NCI-H2227 (cell line): ENCODE data around the gene GAPDHS.

Experiments used
- DNase-seq: peaks from one replicate; lab custom pipeline; 2025; ENCODE audit not compliant: unreplicated experiment; lab: John Stamatoyannopoulos, UW

GAPDHS gene

DNA sequence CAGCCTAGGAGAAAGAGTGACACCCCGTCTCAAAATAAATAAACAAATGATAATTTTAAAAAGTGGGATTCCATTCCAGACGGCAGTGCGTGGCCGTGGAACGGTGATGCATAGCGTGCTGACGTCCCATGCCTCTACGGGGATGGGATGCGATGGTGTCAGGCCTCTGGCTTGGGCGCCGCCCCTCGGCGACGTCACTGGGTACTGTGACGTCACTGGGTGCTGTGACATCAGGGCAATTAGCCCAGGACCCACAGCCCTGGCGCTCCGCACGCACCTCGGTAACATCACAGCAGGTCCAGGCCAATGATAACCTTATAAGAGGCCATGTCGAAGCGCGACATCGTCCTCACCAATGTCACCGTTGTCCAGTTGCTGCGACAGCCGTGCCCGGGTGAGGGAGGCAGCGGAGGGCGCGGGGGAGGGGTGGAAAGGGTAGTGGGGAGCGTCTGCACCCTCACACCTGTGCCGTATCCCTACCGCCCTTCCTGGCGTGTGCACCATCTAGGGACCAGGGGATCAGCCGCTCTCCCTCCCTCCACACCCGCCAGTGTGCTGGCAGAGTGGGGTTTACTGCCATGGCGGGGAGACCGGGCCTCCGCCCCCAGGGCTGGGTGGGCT, at the start of gene GAPDHS:
TSS of gene GAPDHS (plus strand) at position 256 of the 621 bp plus-strand sequence. CDS start at position 328, 72 bp downstream.
- DNase-seq = no peak

GRCh38 chr19:35484252-35485036, 48.8 kb upstream of the GAPDHS start:
- no peak for DNase-seq

- no peak for DNase-seq
These were observed 47.0 kb upstream of the GAPDHS start for GRCh38 chr19:35486268-35486708.

GRCh38 chr19:35487656-35488182, 45.5 kb upstream of the GAPDHS start:
- no peak for DNase-seq

- DNase-seq = no peak
These were observed 44.6 kb upstream of the GAPDHS start for GRCh38 chr19:35488677-35489076.

DNA sequence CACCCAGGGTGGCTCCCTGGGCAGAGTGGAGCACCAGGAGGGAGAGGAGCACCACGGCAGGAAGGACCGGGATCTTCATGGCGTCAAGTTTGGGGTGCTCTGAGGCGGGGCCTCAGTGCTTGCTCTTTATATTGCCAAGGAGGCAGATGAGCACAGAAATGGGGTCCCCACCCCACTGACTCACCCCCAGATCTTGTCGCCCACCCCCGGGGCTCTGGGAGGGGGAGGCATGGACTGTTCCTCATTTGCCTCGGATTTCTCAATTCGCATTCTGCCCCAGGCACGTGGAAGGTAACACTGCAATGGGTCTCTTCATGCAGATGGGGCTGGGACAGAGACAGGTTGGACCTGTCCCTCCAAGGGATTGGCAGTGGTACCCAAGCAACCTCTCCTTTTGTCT, 42.9 kb upstream of the GAPDHS start, which contains the start of gene KRTDAP:
TSS of gene KRTDAP (minus strand) at position 101 of the 400 bp plus-strand sequence. CDS start at position 79, 22 bp downstream.
- no peak for DNase-seq

DNA sequence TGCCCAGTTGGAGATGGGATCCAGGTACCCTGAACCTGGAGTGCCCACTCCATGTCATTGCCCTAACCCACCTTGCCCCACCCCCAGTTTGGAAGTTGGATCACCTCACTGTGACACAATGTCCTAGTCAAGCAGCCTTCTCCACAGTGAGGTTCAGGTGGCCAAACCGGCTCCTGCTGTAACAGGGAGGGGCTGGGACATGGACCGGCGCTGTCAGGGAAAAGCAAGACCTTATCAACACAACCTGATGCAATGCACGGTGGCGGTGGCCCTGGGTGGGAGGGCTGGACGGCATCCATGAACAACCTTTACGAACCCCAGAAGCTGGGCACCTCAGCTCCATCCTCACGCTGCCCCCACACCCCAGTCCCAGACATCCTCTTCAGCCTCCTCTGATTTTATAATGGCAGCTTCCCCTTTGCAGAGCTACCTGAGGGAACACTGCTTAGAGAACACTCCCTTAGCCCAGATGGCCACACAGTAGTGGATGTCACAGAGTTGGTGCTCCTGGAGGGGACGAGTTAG, 41.4 kb upstream of the GAPDHS start:
- DNase-seq = no peak

GRCh38 chr19:35493971-35494370, 39.3 kb upstream of the GAPDHS start:
- no peak for DNase-seq

DNA sequence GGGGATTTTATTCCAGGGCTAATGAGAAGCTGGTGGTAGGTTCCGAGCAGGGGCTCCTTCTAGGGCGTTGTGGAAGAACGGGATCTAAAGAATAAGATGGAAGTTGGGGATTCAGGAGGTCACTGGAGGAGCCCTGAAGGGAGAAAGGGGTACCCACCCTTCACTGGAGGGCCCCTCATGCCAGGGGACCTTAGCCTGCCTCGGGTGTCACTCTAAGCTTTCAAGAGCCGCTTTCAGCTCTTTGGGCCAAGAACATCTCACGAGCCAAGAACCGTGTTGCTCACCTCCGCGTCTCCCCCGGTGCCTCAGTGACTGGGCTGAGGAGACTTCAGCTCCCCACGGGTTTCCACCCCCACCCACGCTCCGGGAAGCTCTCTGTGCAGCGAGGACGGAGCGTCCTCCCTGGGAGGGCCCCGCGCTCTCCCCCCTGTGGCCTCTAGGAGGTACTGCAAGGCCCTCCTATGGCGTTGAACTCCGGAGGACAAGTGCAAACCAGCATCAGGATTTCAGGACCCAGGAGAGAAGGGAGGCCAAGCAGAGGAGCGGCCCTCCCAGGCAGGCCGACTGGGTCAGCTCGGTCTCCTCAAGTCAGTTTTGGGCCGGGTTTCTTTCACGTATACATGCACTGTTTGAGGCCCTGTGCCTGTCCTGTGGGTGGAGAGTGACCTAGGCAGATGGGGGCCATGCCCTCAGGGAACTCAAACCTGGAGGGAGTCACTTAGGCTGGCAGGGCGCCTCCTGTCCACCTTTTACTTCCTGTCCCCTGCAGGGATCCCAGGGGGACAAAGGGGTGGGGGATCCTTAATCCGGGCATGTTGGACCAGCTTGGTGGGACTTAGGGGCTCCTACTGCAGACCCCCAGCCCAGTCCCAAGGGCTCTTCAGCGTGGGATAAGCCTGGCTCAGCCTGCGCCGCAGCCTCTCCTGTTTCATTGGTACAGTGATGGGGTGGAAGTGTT, 37.9 kb upstream of the GAPDHS start:
- DNase-seq = peak; percentile 95

DNA sequence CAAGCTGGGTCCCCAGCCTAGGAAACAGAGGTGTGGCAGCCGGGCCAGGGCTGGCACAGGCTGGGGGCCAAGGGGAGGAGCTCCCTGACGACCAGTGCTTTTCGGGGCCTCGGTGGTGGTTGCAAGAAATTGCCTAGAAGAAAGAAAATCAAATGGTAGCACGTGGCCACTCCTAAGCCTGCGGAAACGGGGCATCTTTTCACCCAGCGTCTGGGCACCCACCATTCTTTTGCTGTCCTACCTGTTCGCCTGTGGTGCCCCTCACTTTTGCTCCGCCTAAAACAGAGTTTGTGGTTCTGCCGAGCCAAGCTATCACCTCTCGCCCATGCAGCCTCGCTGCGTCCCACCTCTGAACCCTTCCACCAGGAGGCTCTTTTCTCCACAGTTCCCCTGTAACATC, 35.9 kb upstream of the GAPDHS start:
- no peak for DNase-seq

DNA sequence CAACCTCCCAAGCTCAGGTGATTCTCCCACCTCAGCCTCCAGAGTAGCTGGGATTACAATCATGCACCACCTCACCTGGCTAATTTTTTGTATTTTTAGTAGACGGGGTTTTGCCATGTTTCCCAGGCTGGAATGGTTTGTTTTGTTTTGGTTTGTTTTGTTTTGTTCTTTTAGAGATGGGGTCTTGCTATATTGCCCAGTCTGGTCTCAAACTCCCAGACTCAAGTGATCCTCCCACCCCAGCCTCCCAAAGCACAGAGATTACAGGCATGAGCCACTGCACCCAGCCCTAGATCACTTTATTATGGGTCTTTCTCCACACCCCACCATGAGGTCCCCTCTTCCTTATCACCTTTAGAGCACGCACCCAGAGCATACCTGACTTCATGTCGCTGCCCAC, 35.0 kb upstream of the GAPDHS start:
- DNase-seq = no peak

DNA sequence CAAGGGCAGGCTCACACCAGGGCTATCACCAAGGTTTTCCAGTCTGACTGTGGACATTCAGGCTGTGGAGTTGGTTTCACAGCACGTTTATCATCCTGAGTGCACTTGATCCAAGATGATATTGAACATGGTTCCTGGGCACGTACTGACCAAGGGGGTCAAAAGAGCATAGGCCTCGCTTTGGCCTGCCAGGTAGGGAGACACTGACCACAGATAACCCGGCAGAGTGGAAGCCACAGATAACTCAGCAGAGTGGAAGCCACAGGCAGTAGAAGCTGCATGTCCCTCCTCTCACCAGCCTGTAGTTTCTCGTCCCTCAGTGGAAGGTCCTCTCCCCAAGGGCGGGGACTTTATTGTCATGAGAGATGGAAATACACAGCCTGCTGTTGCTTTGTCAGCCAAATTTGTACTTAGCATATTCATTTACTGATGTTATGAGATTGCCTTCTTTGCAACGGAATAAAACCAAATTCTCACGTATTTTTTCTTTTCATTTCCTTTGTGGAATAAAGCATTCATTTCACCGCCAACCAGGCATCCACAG, 34.2 kb upstream of the GAPDHS start:
- DNase-seq = no peak

DNA sequence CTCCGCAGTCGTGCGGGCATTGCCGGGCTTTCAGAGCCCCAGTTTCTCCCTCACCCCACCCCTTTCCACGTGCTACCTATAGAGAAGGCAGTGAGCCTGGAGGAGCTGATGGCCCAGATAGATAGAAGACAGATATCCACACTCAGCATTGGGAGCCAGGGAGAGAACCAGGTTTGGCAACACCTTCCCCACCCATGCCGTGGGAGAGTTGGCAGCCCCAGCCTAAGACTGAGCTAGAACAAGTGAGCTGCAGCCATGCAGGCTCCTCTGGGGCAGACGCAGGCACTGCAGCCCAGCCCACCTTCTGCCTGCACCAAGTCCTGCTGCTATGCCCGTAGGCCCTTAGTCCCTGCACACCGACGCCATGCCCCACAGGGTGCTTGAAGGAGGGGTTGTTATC, 32.6 kb upstream of the GAPDHS start:
- no peak for DNase-seq

DNA sequence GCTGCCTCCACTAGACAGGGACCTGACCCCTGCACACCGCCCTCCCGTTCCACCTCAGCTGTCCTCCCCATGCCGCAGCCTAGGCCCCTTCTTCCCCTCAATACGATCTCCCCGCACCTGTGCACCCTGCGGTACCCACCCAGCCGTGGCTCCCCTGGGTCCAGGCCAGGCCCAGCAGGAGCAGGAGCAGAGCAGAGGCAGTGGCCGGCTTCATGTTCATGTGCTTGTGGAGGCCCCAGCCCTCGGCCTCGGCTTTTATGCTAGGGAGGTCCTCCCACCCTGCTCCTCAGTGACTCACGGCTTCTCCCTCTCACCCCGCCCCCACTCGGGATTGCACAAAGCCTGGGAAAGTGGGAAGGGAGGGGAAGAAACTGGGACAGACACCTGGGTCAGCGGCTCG, 31.6 kb upstream of the GAPDHS start:
- DNase-seq = no peak

GRCh38 chr19:35502751-35503150, 30.5 kb upstream of the GAPDHS start:
- DNase-seq = no peak

DNA sequence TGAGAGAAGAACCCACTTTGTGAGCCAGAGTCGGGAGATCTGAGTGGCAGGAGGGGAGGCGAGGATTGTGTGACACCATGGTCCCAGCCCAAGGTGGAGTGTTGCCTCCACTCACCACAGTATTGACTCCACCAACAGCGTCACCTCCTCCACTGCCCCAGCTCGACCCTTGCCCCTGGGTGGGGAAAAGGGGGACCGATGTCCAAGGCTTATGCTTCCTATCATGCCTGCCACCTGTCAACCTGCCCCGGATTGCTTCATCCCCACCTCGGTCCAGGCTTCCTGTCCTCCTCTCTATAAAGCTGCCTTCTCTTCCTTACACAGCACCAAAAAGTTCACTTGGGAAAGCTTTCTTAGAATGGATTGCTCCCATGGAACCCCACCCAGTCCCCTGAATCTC, 27.2 kb upstream of the GAPDHS start:
- no peak for DNase-seq

DNA sequence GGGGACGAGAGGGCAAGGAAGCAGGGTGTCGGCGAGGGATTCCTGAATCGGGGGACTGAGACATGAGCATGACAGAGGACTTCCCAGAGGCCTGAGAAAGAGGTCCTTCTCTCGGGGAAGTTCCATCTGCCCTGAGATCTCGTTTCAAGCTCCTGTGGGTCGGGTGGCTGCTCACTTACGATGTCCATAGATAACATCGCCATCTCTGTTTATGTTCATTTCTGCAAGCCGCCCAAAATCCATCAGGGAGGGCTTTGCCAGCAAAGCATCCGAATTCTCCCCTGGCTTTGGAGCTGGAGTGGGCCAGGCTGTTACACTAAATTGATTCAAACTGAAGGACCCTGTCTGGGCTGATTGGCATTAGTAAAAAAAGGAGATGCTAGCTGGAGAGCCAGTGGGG, 25.7 kb upstream of the GAPDHS start:
- no peak for DNase-seq

DNA sequence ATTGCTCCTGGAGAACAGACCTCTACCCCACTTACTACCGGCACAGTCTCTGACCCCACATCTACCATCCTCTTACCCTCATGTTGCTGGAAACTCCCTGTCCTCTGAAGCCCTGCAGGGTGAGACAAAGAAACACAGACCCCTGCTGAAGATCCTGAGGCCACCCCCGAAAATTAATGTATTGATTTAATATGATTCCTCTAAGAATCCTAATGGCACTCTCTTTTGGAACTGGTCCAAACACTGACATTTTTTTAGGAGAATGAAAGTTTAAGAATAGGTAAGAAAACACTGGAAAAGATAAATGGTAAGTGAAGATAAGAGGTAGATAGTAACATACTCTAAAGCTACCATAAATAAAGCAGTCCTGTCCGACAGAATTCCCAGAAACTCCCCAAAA, 25.1 kb upstream of the GAPDHS start:
- DNase-seq = no peak

GRCh38 chr19:35509018-35509652, 24.1 kb upstream of the GAPDHS start:
- peak; percentile 77 for DNase-seq
